Ovary (tissue), 3 donors: ENCODE measurements around the gene CACNA1C.

Source experiments
- EP300 ChIP-seq: sonication (generic); formaldehyde crosslinking; IDR thresholded peaks from one replicate; pipeline ENCODE4 v1.6.1; 2017; ENCODE audit warnings: antibody characterized with exemption
- POLR2A ChIP-seq: fragments of 450-650 bp; IDR thresholded peaks from one replicate; pipeline ENCODE4 v1.6.1; 2017; ENCODE audit warnings: antibody characterized with exemption, mild to moderate bottlenecking, moderate library complexity
- TF ChIP-seq, protein P1 (sequence below), 3 donors: fragments of 450-650 bp in 2 of 3; fragments of 200-600 bp in 1 of 3; IDR thresholded peaks; one replicate each; pipeline versions ENCODE4 v1.5.1 to v1.8.0; 2016 to 2022; ENCODE audit warnings: antibody characterized with exemption in 3 of 3, mild to moderate bottlenecking in 1 of 3
- donor health status: DM: no; HTN: no; CAD: no.

DNA sequence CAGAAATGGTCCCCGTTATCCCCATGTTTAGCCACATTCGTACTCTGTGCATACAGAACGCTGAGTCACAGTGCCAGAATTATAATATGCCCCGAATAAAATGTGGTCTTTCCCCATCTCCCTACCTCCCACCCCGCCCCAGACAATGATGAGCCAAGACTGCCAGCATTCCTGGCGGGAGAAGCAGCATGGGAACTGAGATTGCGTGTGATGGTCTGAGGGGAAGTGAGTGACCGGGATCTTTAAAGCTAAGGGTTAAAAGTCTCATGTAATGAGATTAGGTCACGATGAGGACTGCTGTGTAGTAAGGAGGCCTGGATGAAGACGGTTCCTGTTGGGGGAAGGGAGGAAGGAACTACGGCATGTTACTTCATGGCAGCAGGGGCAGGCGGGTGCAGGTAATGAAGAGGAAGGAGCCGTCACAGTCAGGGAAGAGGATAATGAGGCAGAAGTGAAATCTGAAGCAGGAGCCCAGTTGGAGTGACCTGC, 498.7 kb downstream of the CACNA1C start:
- no peak for TF ChIP-seq POLR2A
- TF ChIP-seq, protein P1, sequence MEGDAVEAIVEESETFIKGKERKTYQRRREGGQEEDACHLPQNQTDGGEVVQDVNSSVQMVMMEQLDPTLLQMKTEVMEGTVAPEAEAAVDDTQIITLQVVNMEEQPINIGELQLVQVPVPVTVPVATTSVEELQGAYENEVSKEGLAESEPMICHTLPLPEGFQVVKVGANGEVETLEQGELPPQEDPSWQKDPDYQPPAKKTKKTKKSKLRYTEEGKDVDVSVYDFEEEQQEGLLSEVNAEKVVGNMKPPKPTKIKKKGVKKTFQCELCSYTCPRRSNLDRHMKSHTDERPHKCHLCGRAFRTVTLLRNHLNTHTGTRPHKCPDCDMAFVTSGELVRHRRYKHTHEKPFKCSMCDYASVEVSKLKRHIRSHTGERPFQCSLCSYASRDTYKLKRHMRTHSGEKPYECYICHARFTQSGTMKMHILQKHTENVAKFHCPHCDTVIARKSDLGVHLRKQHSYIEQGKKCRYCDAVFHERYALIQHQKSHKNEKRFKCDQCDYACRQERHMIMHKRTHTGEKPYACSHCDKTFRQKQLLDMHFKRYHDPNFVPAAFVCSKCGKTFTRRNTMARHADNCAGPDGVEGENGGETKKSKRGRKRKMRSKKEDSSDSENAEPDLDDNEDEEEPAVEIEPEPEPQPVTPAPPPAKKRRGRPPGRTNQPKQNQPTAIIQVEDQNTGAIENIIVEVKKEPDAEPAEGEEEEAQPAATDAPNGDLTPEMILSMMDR (IDR thresholded peaks at IDR 0.05): no peak
- no peak for TF ChIP-seq EP300
